Neural cell (in vitro differentiated cells): ENCODE results near the gene RHBDF2.

Experiments
- CTCF ChIP-seq: fragments of 450-650 bp; IDR thresholded peaks from 2 replicates; pipeline ENCODE4 v1.5.1; 2014; ENCODE audit warnings: antibody characterized with exemption, mild to moderate bottlenecking, moderate library complexity; ENCODE audit not compliant: poor library complexity, severe bottlenecking
- RAD21 ChIP-seq: fragments of 450-650 bp; conservative IDR thresholded peaks from 2 replicates; pipeline ENCODE4 v1.6.1; 2014; ENCODE audit warnings: antibody characterized with exemption, mild to moderate bottlenecking, moderate library complexity
- TF ChIP-seq, protein P1 (sequence below): IDR thresholded peaks from 2 replicates; pipeline ENCODE4 v1.6.1; 2012; ENCODE audit warnings: borderline replicate concordance

- TF ChIP-seq CTCF: no peak
- TF ChIP-seq, protein P1, sequence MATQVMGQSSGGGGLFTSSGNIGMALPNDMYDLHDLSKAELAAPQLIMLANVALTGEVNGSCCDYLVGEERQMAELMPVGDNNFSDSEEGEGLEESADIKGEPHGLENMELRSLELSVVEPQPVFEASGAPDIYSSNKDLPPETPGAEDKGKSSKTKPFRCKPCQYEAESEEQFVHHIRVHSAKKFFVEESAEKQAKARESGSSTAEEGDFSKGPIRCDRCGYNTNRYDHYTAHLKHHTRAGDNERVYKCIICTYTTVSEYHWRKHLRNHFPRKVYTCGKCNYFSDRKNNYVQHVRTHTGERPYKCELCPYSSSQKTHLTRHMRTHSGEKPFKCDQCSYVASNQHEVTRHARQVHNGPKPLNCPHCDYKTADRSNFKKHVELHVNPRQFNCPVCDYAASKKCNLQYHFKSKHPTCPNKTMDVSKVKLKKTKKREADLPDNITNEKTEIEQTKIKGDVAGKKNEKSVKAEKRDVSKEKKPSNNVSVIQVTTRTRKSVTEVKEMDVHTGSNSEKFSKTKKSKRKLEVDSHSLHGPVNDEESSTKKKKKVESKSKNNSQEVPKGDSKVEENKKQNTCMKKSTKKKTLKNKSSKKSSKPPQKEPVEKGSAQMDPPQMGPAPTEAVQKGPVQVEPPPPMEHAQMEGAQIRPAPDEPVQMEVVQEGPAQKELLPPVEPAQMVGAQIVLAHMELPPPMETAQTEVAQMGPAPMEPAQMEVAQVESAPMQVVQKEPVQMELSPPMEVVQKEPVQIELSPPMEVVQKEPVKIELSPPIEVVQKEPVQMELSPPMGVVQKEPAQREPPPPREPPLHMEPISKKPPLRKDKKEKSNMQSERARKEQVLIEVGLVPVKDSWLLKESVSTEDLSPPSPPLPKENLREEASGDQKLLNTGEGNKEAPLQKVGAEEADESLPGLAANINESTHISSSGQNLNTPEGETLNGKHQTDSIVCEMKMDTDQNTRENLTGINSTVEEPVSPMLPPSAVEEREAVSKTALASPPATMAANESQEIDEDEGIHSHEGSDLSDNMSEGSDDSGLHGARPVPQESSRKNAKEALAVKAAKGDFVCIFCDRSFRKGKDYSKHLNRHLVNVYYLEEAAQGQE: no peak
- no peak for TF ChIP-seq RAD21
These were observed 2.4 kb downstream of the RHBDF2 start for GRCh38 chr17:76498876-76499251.
